ENCODE data around the gene EFHC1.

DNA sequence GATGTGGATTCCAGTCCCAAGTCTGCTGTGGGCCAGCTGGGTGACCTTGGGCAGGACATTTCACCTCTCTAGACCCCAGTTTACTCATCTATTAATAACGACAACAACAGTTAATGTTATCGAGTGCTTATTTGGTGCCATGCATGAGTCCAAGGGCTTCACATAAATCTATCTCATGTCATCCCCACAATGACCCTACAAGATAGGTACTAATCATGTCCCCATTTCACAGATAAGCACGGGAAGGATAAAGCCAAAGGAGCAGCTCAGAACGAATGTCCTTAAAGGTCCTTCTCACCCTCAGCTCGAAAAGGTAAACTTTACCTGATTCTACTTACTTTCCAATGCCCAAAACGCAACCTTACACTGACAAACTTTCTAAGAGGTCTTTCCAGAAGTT, 121.0 kb downstream of the EFHC1 start:
- TF ChIP-seq EZH2 (IDR thresholded peaks at IDR 0.05) (no peak), POLR2AphosphoS5 (IDR thresholded peaks at IDR 0.05; ENCODE audit: borderline replicate concordance, low read depth, low read length) (no peak)

Data from SK-N-MC (cell line).